GM18873 (cell line): ENCODE results near the gene WIPF2.
"Not testable (repeated sequence)": the region's sequence is repeated elsewhere in the genome, so short reads cannot be mapped to it uniquely, and the experiment has no call there.

Experiments used
- ATAC-seq: cut with Tn5 transposase; IDR thresholded peaks from one replicate; pipeline ENCODE4 v1.9.1; 2021; ENCODE audit warnings: mild to moderate bottlenecking, moderate library complexity, moderate number of reproducible peaks; ENCODE audit not compliant: unreplicated experiment, low FRiP score

Gene WIPF2

GRCh38 chr17:40191237-40192208 lies 27.6 kb upstream of the WIPF2 start:
- ATAC-seq: peak; percentile 52

- ATAC-seq: no peak
These were observed 26.1 kb upstream of the WIPF2 start for GRCh38 chr17:40192961-40193360.

- no peak for ATAC-seq
These were observed 24.3 kb upstream of the WIPF2 start for GRCh38 chr17:40194821-40195220.

- ATAC-seq: no peak
These were observed 21.6 kb upstream of the WIPF2 start for GRCh38 chr17:40197550-40197949.

- not testable (repeated sequence) for ATAC-seq
These were observed 21.1 kb upstream of the WIPF2 start for GRCh38 chr17:40197965-40198456.

GRCh38 chr17:40198576-40198975 lies 20.5 kb upstream of the WIPF2 start:
- no peak for ATAC-seq

GRCh38 chr17:40203131-40203530 lies 16.0 kb upstream of the WIPF2 start:
- ATAC-seq: no peak

GRCh38 chr17:40206193-40206592 lies 12.9 kb upstream of the WIPF2 start:
- not testable (repeated sequence) for ATAC-seq

- ATAC-seq: no peak
These were observed 9.6 kb upstream of the WIPF2 start for GRCh38 chr17:40209404-40210093.

- ATAC-seq: not testable (repeated sequence)
These were observed 5.2 kb upstream of the WIPF2 start for GRCh38 chr17:40213914-40214313.

GRCh38 chr17:40218006-40218739 lies 931 bp upstream of the WIPF2 start:
- no peak for ATAC-seq

GRCh38 chr17:40219594-40220338 lies 662 bp downstream of the WIPF2 start:
- no peak for ATAC-seq

- ATAC-seq: no peak
These were observed 5.8 kb downstream of the WIPF2 start for GRCh38 chr17:40224718-40225550.

- ATAC-seq: not testable (repeated sequence)
These were observed 10.0 kb downstream of the WIPF2 start for GRCh38 chr17:40229146-40229545.

- no peak for ATAC-seq
These were observed 11.6 kb downstream of the WIPF2 start for GRCh38 chr17:40230670-40231069.

- not testable (repeated sequence) for ATAC-seq
These were observed 12.8 kb downstream of the WIPF2 start for GRCh38 chr17:40231928-40232327.

GRCh38 chr17:40241252-40241834 lies 22.2 kb downstream of the WIPF2 start:
- no peak for ATAC-seq

- ATAC-seq: no peak
These were observed 23.7 kb downstream of the WIPF2 start for GRCh38 chr17:40242774-40243173.

- no peak for ATAC-seq
These were observed 24.7 kb downstream of the WIPF2 start for GRCh38 chr17:40243761-40244160.
